DND-41 (cell line): Measurements from ENCODE around the gene PEPD.

Source experiments
- ATAC-seq: fragments of 200-7000 bp; cut with Tn5 transposase; 3 replicates; pipeline ENCODE4 v1.9.1; 2021; ENCODE audit warnings: low read depth; ENCODE audit not compliant: insufficient read depth
- DNase-seq: peaks from one replicate; pipeline ENCODE4 v3.0.0-alpha.2; 2020
- H2AFZ ChIP-seq: 2 replicates; pipeline ENCODE4 v1.6.0; 2012; ENCODE audit warnings: low read depth, low read length
- H3K27ac ChIP-seq: 2 replicates; pipeline ENCODE4 v1.5.1; 2012; ENCODE audit warnings: low read length, inconsistent platforms
- H3K27me3 ChIP-seq: fragments of 200-600 bp; sonication (generic); 2 replicates; pipeline ENCODE4 v1.6.0; 2012; ENCODE audit warnings: low read length, mild to moderate bottlenecking, inconsistent platforms; ENCODE audit not compliant: insufficient read depth, poor library complexity
- H3K36me3 ChIP-seq: 2 replicates; pipeline ENCODE4 v1.5.1; 2012; ENCODE audit warnings: low read length, inconsistent platforms; ENCODE audit not compliant: insufficient read depth
- H3K4me1 ChIP-seq: 2 replicates; pipeline ENCODE4 v1.5.1; 2012; ENCODE audit warnings: mild to moderate bottlenecking, low read length; ENCODE audit not compliant: insufficient read depth
- H3K4me2 ChIP-seq: 2 replicates; pipeline ENCODE4 v1.6.0; 2012; ENCODE audit warnings: mild to moderate bottlenecking, moderate library complexity, low read length, inconsistent platforms; ENCODE audit not compliant: insufficient read depth
- H3K4me3 ChIP-seq, 2 experiments: fragments of 200-600 bp in 1 of 2; shearing (Covaris generic) in 1 of 2; 2 replicates each; pipeline ENCODE4 v1.5.1; 2012 to 2016; ENCODE audit warnings: inconsistent platforms in 2 of 2, low read length in 2 of 2, mild to moderate bottlenecking in 2 of 2, low read depth in 1 of 2, moderate library complexity in 1 of 2
- H3K79me2 ChIP-seq: 2 replicates; pipeline ENCODE4 v1.6.0; 2012; ENCODE audit warnings: low read length, inconsistent platforms; ENCODE audit not compliant: insufficient read depth
- H3K9ac ChIP-seq: 2 replicates; pipeline ENCODE4 v1.6.0; 2012; ENCODE audit warnings: low read depth, mild to moderate bottlenecking, inconsistent platforms, low read length, moderate library complexity
- H3K9me3 ChIP-seq: 2 replicates; pipeline ENCODE4 v1.5.1; 2012; ENCODE audit warnings: low read length, moderate library complexity, mild to moderate bottlenecking, inconsistent platforms; ENCODE audit not compliant: insufficient read depth, severe bottlenecking
- H4K20me1 ChIP-seq: 2 replicates; pipeline ENCODE4 v1.6.0; 2012; ENCODE audit warnings: low read length; ENCODE audit not compliant: insufficient read depth
- CTCF ChIP-seq: IDR thresholded peaks from 2 replicates; pipeline ENCODE4 v1.5.1; 2012; ENCODE audit warnings: borderline replicate concordance, low read length, moderate library complexity, mild to moderate bottlenecking; ENCODE audit not compliant: poor library complexity, severe bottlenecking; ENCODE audit errors: extremely low read depth
- EZH2 ChIP-seq: IDR thresholded peaks from 3 replicates; pipeline ENCODE4 v1.6.1; 2012; ENCODE audit warnings: borderline replicate concordance, low read depth, mild to moderate bottlenecking, moderate library complexity, low read length, inconsistent platforms; ENCODE audit not compliant: severe bottlenecking

The PEPD gene

DNA sequence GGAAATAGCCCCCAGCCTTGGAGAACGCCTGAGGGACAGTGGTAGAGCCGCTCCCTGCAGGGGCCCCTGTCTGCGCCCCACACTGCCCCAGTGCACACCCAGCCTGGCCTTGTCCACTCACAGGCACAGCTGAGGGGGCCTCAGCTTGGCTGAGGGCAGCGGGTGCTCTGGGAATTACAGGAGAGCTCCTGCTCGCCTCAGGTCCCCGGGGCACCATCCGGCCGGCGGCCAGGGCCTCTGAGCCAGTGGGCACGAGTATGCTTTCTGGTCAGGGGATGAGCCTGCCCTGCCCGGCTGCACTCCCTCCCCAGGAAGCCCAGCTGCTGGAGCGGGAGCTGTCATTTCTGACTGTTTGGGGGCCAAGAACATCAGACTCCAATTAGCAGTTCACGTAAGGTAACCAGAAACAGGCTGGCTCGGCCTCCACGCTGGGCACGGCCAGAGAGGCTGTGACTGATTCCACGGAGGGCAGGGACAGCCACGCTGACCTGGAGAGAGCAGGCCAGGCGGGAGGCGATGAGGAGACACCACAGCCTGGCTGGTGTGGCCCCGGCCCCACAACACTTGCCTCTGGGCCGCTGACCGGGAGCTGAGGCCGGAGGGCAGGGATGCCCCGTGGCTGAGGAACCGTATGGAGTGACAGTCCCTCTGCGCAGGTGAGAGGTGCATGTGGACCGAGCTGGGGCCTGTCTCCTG, 132.7 kb downstream of the PEPD start:
- H3K4me2 ChIP-seq = no peak overlapping the region
- no peaks in the 10 kb centered on the region for H3K4me1 ChIP-seq
- no peak overlapping the region for H3K27ac ChIP-seq
- TF ChIP-seq EZH2 (no peak), CTCF (no peak)
- H3K36me3 ChIP-seq = peaks cover 33% of the 10 kb centered on the region
- H3K9ac ChIP-seq = no peak overlapping the region
- peaks cover 80% of the 10 kb centered on the region for H4K20me1 ChIP-seq
- no peak overlapping the region for H2AFZ ChIP-seq
- no peak overlapping the region for H3K4me3 ChIP-seq
- H3K79me2 ChIP-seq = peaks cover 54% of the 10 kb centered on the region
- DNase-seq (no peak), ATAC-seq (no peak)
- no peaks in the 10 kb centered on the region for H3K9me3 ChIP-seq
- H3K27me3 ChIP-seq = no peaks in the 10 kb centered on the region

DNA sequence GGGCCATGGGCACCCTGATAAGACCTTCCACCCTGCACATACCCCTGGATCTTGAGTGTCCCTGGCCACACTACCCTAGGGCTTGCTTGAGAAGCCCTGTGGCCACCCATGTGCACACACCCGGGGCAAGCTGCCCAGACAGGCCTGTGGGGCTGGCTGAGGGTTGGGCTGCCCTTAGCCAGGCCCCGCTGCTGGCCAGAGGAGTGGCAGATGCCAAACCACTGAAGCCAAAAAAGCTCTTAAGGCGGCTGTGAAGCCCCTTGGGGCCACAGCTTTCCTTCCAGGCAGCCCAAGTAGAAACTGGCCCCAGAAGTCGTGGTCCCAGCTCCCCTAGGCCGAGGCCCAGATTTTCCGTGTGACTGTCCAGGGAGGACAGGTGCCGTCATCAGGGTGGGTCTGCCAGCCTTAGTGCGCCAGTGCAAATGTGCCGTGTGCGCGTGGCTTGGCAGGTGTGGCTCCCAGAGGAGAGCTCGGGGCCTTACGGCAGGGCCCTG, 133.3 kb downstream of the PEPD start:
- DNase-seq = no peak
- Histone ChIP-seq H3K27ac (no peak overlapping the region), H3K27me3 (no peaks in the 10 kb centered on the region), H3K9me3 (no peaks in the 10 kb centered on the region), H3K36me3 (peaks cover 33% of the 10 kb centered on the region), H3K9ac (no peak overlapping the region), H3K4me3 (no peak overlapping the region), H3K79me2 (peaks cover 60% of the 10 kb centered on the region), H4K20me1 (peaks cover 82% of the 10 kb centered on the region), H2AFZ (no peak overlapping the region), H3K4me2 (no peak overlapping the region), H3K4me1 (no peaks in the 10 kb centered on the region)
- ATAC-seq = no peak
- TF ChIP-seq EZH2 = no peak
- no peak for TF ChIP-seq CTCF

DNA sequence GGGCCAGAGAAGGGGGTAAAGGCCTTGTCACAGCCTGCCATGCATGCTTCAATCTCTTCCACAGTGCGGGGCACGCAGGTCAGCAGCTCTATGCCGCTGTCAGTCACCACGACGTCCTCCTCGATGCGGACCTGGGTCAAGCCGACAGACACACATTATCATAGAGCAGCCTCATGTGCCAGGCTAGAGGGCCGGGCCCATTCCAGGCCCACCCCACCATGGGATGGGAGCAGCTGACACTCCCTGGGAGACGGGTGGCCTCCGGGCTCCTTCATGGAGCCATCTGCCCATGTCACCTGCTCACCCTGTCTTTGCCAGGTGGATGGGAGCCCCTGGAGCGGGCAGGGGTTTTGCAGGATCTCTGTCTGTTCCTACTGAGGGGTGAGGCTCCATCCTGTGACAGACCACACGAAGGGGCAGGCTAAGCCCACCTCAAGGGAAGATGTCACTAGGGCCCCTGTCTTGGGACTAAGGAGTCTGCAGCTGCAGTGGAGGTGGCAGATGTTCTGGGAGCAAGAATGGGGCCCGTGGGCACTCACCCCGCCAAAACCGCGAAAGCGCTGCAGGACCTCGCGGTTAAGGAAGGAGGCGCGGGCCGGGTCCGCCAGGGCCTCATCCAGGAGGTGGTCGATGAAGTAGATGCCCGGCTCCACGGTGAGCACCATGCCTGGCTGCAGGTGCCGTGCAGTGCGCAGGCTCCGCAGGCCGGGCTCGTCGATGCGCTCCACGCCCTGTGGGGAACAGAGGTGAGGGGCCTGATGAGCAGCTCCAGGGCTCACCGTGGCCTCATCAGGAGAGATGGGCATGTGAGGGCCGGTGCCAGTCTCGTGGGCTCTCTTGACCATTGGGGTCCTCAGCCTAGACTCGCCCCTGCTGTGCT, 134.0 kb downstream of the PEPD start:
- Histone ChIP-seq H3K27ac (no peak overlapping the region), H3K4me1 (no peaks in the 10 kb centered on the region)
- DNase-seq = no peak

More for the DNA sequence above, 134.0 kb downstream of the PEPD start:
- Histone ChIP-seq H3K4me3 (no peak overlapping the region), H3K4me2 (no peak overlapping the region), H2AFZ (no peak overlapping the region), H3K9me3 (no peaks in the 10 kb centered on the region), H4K20me1 (peaks cover 84% of the 10 kb centered on the region), H3K36me3 (peaks cover 33% of the 10 kb centered on the region), H3K79me2 (peaks cover 67% of the 10 kb centered on the region), H3K27me3 (no peaks in the 10 kb centered on the region), H3K9ac (no peak overlapping the region)
- TF ChIP-seq CTCF = no peak
- no peak for TF ChIP-seq EZH2
- peak; percentile 23; the same call in 1 of the 3 replicates for ATAC-seq
